Stimulated activated CD8-positive, alpha-beta memory T cell treated with anti-CD3 and anti-CD28 coated beads, Interleukin-12 subunit alpha, Interleukin-12 subunit beta, amount 100 ng/mL, for 4 hours (primary cell): Measurements from ENCODE around the gene AZU1.

Experiments used
- DNase-seq: peaks from one replicate; pipeline ENCODE4 v3.0.0-alpha.2; 2020; ENCODE audit warnings: low read depth

AZU1 gene

GRCh38 chr19:855566-856120 lies 28.0 kb downstream of the AZU1 start:
- no peak for DNase-seq

DNA sequence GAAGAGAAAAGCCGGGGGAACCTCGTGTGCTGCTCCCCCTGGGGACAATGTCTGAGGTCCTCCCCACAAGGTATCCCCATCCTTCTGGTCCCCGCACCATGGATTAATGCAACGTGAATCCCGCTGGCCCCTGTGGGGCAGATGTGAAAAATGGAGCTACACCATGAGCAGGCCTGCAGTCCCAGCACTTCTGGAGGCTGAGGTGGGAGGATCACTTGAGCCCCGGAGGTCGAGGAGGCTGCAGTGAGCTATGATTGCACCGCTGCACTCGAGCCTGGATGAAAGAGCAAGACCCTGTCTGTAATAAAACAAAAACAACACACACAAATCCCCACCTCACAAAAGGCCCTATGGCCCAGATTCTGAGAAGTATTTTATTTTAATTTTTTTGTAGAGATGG lies 30.6 kb downstream of the AZU1 start:
- no peak for DNase-seq

DNA sequence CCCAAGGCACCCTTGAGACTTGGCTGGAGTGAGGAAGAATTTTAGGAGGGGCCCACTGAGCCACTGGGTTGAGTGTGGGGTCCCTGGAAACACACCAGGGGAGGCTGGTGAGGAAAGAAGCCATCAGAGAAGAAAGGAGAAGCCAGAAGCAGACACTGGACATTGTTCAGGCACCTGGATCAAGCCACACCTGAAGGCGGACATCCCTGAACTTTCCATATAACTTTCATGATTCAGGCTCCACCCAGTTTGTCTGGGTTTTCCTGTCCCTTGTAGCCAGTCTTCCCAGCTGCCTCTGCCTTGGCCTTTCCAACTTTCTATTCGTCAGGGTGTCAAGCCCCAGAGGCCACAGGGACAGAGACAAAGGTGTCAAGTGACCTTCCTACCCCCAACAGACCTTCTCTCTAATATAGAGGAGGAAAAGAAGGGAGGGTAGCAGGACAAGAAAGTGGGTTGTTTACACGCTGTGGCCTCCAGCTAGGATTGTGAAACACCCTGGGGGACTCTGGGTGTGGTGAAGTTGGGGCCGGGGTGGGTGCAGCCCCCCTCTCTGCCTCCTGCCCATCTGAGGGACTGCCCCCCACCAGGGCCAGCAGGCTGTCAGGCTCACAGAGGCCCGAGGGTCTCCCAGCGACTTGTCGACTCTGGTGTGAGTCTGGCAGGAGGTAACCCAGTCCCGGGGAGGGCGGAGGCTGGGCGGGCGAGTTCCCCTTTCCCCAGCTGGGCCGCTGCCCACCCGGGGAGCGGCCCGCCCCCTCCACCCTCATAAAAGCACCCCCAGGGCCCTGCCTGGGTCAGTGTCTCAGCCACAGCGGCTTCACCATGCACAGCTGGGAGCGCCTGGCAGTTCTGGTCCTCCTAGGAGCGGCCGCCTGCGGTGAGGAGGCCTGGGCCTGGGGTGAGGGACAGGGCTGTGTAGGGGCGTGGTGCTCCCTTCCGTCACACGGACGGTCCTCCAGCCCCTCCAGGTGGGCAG lies 31.5 kb downstream of the AZU1 start, which contains the start of gene CFD:
Gene CFD, plus strand, starts transcription at position 797 of the 976 bp plus-strand sequence. Its CDS starts 26 bp downstream, at position 823.
- DNase-seq, result no peak

DNA sequence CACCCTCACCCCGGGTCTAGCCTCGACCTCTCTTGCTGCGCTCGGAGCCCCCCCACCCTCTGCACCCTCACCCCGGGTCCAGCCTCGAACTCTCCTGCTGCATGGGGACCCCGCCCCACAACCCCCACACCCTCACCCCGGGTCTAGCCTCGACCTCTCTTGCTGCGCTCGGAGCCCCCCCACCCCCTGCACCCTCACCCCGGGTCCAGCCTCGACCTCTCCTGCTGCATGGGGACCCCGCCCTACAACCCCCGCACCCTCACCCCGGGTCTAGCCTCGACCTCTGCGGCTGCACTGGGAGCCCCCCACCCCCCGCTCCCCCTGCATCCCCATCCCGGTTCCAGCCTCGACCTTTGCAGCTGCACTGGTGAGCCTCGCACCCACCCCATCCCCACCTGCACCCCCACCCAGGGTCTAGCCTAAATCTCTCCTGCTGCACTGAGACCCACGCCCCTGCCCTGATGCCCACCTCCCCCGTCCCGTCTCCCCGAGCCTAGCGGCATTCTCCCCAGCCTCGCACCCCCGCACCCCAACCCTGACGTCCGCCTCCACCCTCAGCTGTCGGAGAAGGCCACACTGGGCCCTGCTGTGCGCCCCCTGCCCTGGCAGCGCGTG lies 33.6 kb downstream of the AZU1 start:
- no peak for DNase-seq

DNA sequence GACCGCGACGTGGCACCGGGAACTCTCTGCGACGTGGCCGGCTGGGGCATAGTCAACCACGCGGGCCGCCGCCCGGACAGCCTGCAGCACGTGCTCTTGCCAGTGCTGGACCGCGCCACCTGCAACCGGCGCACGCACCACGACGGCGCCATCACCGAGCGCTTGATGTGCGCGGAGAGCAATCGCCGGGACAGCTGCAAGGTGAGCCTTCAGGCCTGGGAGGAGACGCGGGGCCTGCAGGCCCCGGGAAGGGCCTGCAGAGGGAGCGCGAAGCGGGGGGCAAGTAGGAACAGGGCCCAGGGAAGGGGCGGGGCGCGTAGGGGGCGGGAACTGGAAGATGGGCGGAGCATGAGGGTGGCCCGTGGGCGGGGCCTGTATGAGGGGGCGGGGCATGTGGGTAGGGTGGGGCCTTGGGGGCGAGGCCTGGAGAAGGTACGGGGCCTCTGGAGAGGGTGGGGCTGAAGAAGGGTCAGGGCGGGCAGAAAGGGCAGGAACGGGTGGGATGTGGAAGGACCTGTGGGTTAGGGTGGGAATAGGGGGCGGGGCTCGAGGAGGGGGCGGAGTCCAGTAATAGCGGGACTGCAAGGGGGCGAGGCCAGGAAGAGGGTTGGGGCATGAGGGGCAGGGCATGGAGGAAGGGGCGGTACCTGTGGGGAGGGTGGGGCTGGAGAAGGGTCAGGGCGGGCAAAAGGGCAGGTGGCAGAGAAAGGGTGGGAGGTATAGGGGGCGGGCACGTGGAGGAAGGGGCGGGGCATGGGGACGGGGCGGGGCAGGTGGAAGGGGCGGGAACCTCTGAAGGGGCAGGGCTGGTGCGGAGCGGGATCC lies 34.3 kb downstream of the AZU1 start:
- peak; percentile 44 for DNase-seq

- peak; percentile 49 for DNase-seq
Observed at GRCh38 chr19:862581-863314, 35.1 kb downstream of the AZU1 start.

- DNase-seq, result no peak
Observed at GRCh38 chr19:863315-863620, 35.6 kb downstream of the AZU1 start.

- DNase-seq, result no peak
Observed at GRCh38 chr19:866769-867300, 39.2 kb downstream of the AZU1 start.

DNA sequence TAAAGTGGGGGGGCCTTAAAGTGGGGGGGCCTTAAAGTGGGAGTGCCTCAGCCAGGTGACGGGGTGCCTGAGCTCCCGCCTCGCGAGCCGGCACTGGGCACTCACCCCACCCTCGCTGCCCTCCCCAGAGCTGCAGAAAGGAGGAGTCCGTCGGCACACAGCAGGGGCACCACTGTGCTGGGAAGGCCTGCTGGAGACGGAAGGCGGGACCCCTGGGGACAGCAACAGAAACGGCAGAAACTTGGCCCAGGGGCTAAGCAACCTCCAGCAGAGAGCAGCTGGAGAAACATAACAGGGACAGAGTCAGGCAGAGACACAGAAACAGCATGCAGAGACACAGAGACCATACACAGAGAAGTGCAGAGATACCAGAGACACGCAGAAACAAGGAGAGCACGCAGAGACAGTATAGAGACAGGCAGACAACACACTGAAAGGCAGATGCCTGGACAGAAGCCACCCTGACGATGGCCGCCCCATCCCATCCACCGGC lies 39.7 kb downstream of the AZU1 start:
- DNase-seq, result no peak

- no peak for DNase-seq
Observed at GRCh38 chr19:867855-868457, 40.3 kb downstream of the AZU1 start.

GRCh38 chr19:868458-869244 lies 41.0 kb downstream of the AZU1 start:
- DNase-seq, result no peak

- DNase-seq, result no peak
Observed at GRCh38 chr19:869245-870177, 41.9 kb downstream of the AZU1 start.

DNA sequence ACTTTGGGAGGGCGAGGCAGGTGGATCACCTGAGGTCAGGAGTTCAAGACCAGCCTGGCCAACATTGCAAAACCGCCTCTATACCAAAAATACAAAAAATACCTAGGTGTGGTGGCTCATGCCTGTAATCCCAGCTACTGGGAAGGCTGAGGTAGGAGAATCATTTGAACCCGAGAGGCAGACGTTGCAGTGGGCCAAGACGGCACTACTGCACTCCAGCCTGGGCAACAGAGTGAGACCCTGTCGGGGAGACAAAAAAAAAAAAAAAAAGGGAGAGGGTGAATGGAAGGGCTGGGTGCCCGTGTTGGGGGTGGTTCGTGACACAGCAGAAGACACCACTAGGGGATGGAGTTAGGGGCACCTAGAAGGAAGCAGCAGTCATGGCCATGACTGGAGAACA lies 42.7 kb downstream of the AZU1 start:
- no peak for DNase-seq

DNA sequence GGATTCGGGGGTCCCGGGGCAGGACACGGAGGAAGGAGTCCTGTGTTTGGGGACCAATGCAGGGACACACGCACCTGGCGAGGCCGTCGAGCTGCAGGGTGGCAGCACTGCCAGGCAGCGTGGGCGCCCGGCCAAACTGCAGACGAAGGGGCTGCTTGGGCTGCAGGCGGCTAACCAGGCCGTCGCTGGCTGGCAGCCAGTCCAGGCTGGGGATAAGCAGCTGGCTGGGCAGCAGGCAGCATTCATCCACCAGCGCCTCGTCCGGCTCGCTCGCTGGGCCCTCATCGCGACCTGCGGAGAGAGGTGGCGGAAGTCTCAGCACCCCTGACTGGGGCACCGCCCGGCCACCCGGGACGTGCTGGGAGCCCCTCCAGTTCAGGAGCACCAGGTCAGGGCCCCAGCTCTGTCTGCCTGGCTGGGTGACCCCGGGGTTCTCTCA lies 43.3 kb downstream of the AZU1 start:
- DNase-seq, result no peak

DNA sequence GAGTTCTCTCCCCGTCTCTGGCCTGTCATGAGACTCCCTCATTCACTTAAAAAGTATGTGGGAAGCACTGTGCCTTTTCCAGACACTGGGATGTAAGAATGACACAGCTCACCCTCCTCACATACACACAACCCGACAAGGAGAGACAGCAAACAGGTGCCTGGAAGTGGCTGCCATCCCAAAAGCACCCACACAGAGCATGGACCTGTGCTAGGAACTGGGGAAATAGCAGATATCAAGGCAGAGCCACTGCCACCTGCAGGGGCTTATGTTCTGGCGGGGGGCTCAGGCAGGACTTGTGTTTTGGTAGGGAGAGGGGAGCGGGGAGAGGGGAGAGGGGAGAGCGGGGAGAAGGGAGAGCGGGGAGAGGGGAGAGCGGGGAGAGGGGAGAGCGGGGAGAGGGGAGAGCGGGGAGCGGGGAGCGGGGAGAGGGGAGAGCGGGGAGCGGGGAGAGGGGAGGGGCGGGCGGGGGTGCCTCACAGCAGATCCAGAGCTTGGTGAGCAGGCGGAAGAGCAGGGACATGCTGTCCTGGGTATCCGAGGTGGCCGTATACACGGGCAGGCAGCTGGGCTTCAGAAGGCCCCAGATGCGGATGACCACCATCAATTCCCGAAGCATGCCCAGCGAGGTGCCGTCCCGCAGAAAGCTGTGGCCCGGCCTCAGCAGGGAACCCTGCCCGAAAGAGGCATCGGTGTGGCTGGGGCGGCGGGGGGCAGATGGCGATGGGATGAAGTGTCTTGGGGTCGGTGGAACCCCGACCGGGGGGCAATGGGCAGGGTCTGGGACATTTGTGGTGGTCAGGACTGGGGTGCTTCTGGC lies 44.0 kb downstream of the AZU1 start:
- DNase-seq, result no peak

GRCh38 chr19:872266-872951 lies 44.8 kb downstream of the AZU1 start:
- peak; percentile 43 for DNase-seq

DNA sequence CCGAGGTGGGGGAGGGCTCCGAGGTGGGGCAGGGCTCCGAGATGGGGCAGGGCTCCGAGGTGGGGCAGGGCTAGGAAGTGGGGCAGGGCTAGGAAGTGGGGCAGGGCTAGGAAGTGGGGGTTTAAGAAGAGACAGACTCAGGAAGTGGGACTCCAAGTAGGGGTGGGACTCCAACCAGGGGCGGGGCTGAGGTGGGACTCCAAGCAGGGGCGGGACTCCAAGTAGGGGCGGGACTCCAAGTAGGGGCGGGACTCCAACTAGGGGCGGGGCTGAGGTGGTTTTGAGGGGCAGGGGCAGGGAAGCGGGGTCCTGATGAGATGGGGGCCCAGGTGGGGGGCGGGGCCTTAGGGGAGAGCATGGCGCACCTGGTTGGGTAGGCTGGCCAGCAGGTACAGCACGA lies 45.4 kb downstream of the AZU1 start:
- DNase-seq, result peak; percentile 41
